Measurements from ENCODE around the gene SHISAL2A.

GRCh38 chr1:52629667-52630066 lies 3.3 kb upstream of the SHISAL2A start:
- TF ChIP-seq CTCF (IDR thresholded peaks at IDR 0.05) (no peak), POLR2A (IDR thresholded peaks at IDR 0.05) (no peak), EP300 (IDR thresholded peaks at IDR 0.05) (no peak)
